Measurements from ENCODE around the gene SULT1A1.

- TF ChIP-seq, protein P1, sequence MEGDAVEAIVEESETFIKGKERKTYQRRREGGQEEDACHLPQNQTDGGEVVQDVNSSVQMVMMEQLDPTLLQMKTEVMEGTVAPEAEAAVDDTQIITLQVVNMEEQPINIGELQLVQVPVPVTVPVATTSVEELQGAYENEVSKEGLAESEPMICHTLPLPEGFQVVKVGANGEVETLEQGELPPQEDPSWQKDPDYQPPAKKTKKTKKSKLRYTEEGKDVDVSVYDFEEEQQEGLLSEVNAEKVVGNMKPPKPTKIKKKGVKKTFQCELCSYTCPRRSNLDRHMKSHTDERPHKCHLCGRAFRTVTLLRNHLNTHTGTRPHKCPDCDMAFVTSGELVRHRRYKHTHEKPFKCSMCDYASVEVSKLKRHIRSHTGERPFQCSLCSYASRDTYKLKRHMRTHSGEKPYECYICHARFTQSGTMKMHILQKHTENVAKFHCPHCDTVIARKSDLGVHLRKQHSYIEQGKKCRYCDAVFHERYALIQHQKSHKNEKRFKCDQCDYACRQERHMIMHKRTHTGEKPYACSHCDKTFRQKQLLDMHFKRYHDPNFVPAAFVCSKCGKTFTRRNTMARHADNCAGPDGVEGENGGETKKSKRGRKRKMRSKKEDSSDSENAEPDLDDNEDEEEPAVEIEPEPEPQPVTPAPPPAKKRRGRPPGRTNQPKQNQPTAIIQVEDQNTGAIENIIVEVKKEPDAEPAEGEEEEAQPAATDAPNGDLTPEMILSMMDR (IDR thresholded peaks at IDR 0.05), result no peak
- no peak for TF ChIP-seq POLR2A (IDR thresholded peaks at IDR 0.05)
Observed at GRCh38 chr16:28575446-28576109, 34.3 kb downstream of the SULT1A1 start.
